Activated CD4-positive, alpha-beta T cell treated with anti-CD3 and anti-CD28 coated beads, Interleukin-2, amount 10 ng/mL, durations not matched to agents 24 days and 14 days (primary cell): ENCODE measurements around the gene NMUR1. TPM values are rescaled to one million over a fixed set of nuclear protein-coding genes. Genes with fewer than 3 reads are reported as not detected.

Experiments used
- DNase-seq: peaks from one replicate; pipeline ENCODE4 v3.0.0; 2022
- H3K27ac Mint-ChIP-seq: one replicate; pipeline ENCODE4 v1.8.0; 2022; ENCODE audit warnings: mild to moderate bottlenecking, mixed read lengths
- H3K27me3 Mint-ChIP-seq: one replicate; pipeline ENCODE4 v1.8.0; 2022; ENCODE audit warnings: mixed read lengths
- H3K36me3 Mint-ChIP-seq: one replicate; pipeline ENCODE4 v1.8.0; 2022; ENCODE audit warnings: low read depth, mild to moderate bottlenecking, mixed read lengths
- H3K4me1 Mint-ChIP-seq: one replicate; pipeline ENCODE4 v1.8.0; 2021; ENCODE audit warnings: mixed read lengths
- H3K4me3 Mint-ChIP-seq: one replicate; pipeline ENCODE4 v1.8.0; 2022; ENCODE audit warnings: mild to moderate bottlenecking, moderate library complexity, mixed read lengths
- H3K9me3 Mint-ChIP-seq: one replicate; pipeline ENCODE4 v1.8.0; 2021; ENCODE audit warnings: mixed read lengths
- intact Hi-C: fragments of 100-400 bp; cut with micrococcal nuclease; formaldehyde crosslinking; loops from one replicate; pipeline ENCODE4 v1.15.1; 2023
- total RNA-seq: library from RNA; stranded (reverse); gene quantifications from 2 replicates; pipeline ENCODE4 v1.2.3, GENCODE V29; 2022

Gene NMUR1
- total RNA-seq, 1 donor from 2014 or later, result not detected

- Mint-ChIP-seq H3K4me1 (peaks cover 5% of the 10 kb centered on the region), H3K27me3 (peaks cover 3% of the 10 kb centered on the region), H3K27ac (no peak overlapping the region), H3K9me3 (no peaks in the 10 kb centered on the region), H3K4me3 (no peak overlapping the region), H3K36me3 (no peaks in the 10 kb centered on the region)
- DNase-seq, result no peak
- intact Hi-C loops, result no loop called here
Measured at GRCh38 chr2:231479455-231479854, 50.8 kb downstream of the NMUR1 start.

GRCh38 chr2:231476920-231477319 is 53.3 kb downstream of the NMUR1 start:
- H3K4me3 Mint-ChIP-seq, result no peak overlapping the region
- peaks cover 2% of the 10 kb centered on the region for H3K36me3 Mint-ChIP-seq
- H3K9me3 Mint-ChIP-seq, result no peaks in the 10 kb centered on the region
- no peak for DNase-seq
- no peak overlapping the region for H3K27ac Mint-ChIP-seq
- intact Hi-C loops, result no loop called here
- peaks cover 5% of the 10 kb centered on the region for H3K4me1 Mint-ChIP-seq
- peaks cover 5% of the 10 kb centered on the region for H3K27me3 Mint-ChIP-seq

- Mint-ChIP-seq H3K4me1 (peaks cover 5% of the 10 kb centered on the region), H3K9me3 (no peaks in the 10 kb centered on the region), H3K36me3 (peaks cover 2% of the 10 kb centered on the region), H3K4me3 (no peak overlapping the region), H3K27ac (no peak overlapping the region), H3K27me3 (peaks cover 5% of the 10 kb centered on the region)
- intact Hi-C loops, result no loop called here
- DNase-seq, result no peak
Measured at GRCh38 chr2:231475965-231476364, 54.3 kb downstream of the NMUR1 start.

Other genes with a start within 250 kb of the NMUR1 start
- gene B3GNT7, start 134.7 kb downstream of the NMUR1 start, total RNA-seq, result not detected in 2 replicates
- gene NCL, start 66.0 kb downstream of the NMUR1 start, total RNA-seq, result 1,513 and 1,560 TPM in 2 replicates
- not detected in 2 replicates for gene TEX44, start 62.4 kb upstream of the NMUR1 start, total RNA-seq
- gene PTMA, start 178.1 kb upstream of the NMUR1 start, total RNA-seq, result 2,376 and 2,379 TPM in 2 replicates